ENCODE results near the gene CAPZB.

DNA sequence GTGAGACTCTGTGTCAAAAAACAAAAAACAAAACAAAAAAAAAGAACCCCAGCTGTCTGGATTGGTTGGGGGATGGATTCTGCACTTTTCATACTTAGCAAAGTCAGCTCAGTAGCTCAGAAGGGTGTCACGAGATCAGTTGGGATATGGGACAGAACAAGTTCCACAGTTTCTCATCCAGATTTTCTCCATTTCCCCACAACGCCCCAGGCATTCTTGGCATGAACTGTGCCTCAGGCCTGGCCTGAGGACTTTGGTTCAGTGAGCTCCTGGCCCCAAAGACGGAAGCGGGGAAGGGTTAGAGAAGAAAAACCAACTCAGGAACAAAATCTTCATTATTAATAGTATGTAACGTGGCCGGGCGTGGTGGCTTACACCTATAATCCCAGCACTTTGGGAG is 175.3 kb downstream of the CAPZB start:
- TF ChIP-seq EP300 (IDR thresholded peaks at IDR 0.05) (no peak), POLR2A (IDR thresholded peaks at IDR 0.05) (no peak), POLR2AphosphoS5 (IDR thresholded peaks at IDR 0.05) (no peak)
- TF ChIP-seq, protein P1, sequence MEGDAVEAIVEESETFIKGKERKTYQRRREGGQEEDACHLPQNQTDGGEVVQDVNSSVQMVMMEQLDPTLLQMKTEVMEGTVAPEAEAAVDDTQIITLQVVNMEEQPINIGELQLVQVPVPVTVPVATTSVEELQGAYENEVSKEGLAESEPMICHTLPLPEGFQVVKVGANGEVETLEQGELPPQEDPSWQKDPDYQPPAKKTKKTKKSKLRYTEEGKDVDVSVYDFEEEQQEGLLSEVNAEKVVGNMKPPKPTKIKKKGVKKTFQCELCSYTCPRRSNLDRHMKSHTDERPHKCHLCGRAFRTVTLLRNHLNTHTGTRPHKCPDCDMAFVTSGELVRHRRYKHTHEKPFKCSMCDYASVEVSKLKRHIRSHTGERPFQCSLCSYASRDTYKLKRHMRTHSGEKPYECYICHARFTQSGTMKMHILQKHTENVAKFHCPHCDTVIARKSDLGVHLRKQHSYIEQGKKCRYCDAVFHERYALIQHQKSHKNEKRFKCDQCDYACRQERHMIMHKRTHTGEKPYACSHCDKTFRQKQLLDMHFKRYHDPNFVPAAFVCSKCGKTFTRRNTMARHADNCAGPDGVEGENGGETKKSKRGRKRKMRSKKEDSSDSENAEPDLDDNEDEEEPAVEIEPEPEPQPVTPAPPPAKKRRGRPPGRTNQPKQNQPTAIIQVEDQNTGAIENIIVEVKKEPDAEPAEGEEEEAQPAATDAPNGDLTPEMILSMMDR (IDR thresholded peaks at IDR 0.05): no peak

Measured in sigmoid colon (tissue), 4 donors.